T-helper 2 cell treated with Interferon-gamma antibody and Interleukin-4, amounts not matched to agents 5 μg/mL and 100 μg/mL, for 36 hours (primary cell): ENCODE results near the gene FMOD.

ENCODE experiments used
- DNase-seq: peaks from one replicate; pipeline ENCODE4 v3.0.0; 2021; ENCODE audit warnings: low spot score
- H3K27ac Mint-ChIP-seq: one replicate; pipeline ENCODE4 v1.8.0; 2021; ENCODE audit warnings: mild to moderate bottlenecking, mixed read lengths
- H3K27me3 Mint-ChIP-seq: one replicate; pipeline ENCODE4 v1.8.0; 2021; ENCODE audit warnings: low read depth, mixed read lengths
- H3K36me3 Mint-ChIP-seq: one replicate; pipeline ENCODE4 v1.8.0; 2021; ENCODE audit warnings: low read depth, mixed read lengths
- H3K4me1 Mint-ChIP-seq: one replicate; pipeline ENCODE4 v1.8.0; 2021; ENCODE audit warnings: low read depth, mixed read lengths
- H3K4me3 Mint-ChIP-seq: one replicate; pipeline ENCODE4 v1.8.0; 2022; ENCODE audit warnings: mild to moderate bottlenecking, moderate library complexity, mixed read lengths
- H3K9me3 Mint-ChIP-seq: one replicate; pipeline ENCODE4 v1.8.0; 2021; ENCODE audit warnings: mixed read lengths

The FMOD gene

DNA sequence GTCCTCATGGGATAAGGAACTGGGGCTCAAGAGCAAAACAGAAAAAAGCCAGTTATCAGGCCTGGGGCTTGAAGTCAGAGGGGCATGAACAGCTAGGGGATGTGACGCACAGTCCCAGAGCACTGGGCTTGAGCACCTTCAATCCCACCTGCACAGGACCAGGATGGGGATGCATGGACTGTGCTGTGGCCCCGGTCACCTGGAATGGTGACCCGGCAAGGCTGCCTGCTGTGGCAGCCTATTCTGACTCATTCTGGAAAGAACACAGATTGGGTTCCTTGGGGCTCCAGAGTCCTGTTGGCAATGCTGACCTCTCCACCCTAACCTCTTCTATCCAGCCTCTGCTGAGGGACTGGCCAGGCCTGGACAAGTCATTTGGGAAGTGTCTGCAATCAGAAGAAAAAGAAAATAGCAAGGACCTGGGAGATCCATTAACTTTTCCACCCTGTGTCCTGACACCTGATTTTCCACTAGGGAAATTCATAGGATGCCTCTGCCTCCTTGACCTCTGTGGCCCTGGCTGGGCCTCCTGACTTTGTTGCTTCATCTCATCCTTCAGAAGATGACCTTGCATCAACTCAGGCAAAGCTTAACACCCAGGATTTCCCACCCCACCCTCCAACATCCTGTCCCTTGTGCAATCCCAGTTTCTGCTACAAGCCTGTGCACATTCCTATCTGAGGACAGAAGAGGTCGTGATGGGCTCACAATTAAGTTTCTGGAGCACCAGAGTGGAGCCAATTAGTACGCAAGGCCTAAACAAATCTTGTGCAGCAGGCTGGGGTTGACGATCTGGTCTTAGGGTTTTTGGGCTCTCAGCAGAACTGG, 17.9 kb upstream of the FMOD start:
- no peak overlapping the region for H3K4me3 Mint-ChIP-seq
- no peaks in the 10 kb centered on the region for H3K9me3 Mint-ChIP-seq

DNA sequence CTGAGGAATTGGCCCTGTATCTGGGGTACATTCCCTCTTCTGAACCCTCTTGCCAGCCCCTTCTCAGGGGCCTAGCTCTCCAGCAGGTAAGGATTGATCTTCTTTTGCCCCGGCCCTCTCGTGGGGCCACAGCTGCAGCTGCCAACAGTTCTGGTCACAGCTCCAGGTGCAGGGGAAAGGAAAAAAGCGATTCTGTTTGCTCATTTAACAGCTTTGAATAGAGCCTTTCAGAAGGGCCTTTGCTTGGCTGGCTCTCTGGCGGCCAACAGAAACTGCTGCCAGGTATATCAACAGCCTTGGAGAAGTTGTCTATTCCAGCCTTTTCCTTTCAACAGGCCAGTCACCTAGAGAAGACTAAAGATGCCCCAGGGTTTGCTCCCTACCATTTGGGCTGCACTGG, 16.1 kb upstream of the FMOD start:
- DNase-seq, result no peak
- H3K27ac Mint-ChIP-seq, result no peak overlapping the region
- H3K9me3 Mint-ChIP-seq, result no peaks in the 10 kb centered on the region
- no peaks in the 10 kb centered on the region for H3K36me3 Mint-ChIP-seq
- no peak overlapping the region for H3K4me3 Mint-ChIP-seq
- no peaks in the 10 kb centered on the region for H3K4me1 Mint-ChIP-seq
- H3K27me3 Mint-ChIP-seq, result peaks cover 31% of the 10 kb centered on the region

More for the DNA sequence above, 17.9 kb upstream of the FMOD start:
- no peaks in the 10 kb centered on the region for H3K36me3 Mint-ChIP-seq
- DNase-seq, result no peak
- no peak overlapping the region for H3K27ac Mint-ChIP-seq
- H3K4me1 Mint-ChIP-seq, result no peaks in the 10 kb centered on the region
- peaks cover 30% of the 10 kb centered on the region for H3K27me3 Mint-ChIP-seq

DNA sequence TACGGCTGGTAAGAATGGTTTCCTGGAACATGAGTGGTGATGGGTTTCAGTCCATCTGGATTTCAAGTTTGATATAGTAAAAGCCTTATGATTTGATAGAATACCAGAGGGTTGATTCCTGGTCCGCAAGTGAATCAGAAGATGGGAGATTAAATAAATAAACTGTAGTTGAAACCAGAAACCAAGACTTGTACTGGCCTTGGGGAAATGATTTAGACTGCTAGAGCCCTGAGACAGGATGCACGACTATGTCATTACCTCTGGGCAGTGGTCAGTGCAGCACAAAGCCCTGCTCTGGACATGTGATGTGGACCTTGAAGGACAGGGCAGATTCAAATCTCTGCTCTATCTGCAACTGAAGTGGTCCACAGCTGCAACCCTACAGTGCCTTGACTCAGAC, 15.6 kb upstream of the FMOD start:
- H3K4me3 Mint-ChIP-seq, result no peak overlapping the region
- H3K4me1 Mint-ChIP-seq, result no peaks in the 10 kb centered on the region
- no peak for DNase-seq
- no peak overlapping the region for H3K27ac Mint-ChIP-seq
- peaks cover 31% of the 10 kb centered on the region for H3K27me3 Mint-ChIP-seq
- no peaks in the 10 kb centered on the region for H3K9me3 Mint-ChIP-seq
- no peaks in the 10 kb centered on the region for H3K36me3 Mint-ChIP-seq

DNA sequence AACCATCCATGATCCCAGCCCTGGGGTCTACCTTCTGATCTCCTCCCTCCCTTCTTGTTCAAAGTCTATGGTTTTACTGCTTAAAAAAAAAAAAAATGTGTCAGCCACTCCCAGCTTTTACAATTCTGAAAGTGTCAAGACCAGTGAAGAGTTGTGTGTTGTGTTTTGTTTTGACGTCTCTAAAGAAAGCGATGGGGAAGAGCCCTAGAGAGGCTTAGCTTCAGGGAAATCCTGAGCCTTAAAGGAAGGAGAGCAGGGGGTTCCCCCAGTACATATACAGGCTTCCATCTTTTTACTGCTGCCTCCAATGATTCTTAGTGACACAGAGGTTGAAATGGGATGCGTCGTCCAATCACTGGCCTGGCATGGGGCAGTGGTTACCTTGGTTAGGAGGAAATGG, 13.9 kb upstream of the FMOD start:
- H3K36me3 Mint-ChIP-seq, result no peaks in the 10 kb centered on the region
- H3K4me1 Mint-ChIP-seq, result no peaks in the 10 kb centered on the region
- DNase-seq, result no peak
- H3K27me3 Mint-ChIP-seq, result peaks cover 31% of the 10 kb centered on the region
- H3K27ac Mint-ChIP-seq, result no peak overlapping the region
- no peak overlapping the region for H3K4me3 Mint-ChIP-seq
- no peaks in the 10 kb centered on the region for H3K9me3 Mint-ChIP-seq

DNA sequence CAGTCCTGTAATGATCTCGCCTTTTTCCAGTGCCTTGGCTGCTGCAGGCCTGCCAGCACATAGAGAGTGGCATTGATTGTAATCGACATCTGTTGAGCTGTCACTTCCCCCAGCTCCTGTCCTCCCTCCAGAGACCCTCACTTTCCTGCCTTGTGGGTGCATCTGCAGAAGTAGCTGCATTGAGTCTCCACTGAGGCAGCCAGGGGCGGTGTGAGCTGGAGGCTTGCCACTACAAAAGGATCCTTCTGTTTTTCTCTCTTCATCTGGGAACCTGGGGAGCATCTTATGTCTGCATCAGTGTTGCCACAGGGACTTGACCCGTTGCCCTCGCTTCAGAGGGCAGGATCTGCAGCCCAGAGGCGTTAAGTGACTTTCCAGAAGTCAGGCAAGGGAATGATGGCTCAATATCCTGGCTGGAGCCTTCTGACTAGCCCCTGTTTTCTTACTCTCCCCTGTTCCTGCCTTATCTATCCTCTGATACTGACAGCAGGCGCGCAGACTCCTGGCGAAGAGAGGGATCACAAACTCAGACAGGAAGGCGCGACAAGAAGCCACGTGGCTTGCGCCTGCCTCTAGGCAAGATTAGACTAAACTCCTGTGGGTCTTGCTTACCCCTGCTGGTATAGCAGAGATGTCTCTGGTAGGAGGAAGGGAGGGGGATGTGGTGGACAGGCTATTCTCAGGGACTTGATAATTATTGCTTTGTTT, 13.3 kb upstream of the FMOD start:
- no peaks in the 10 kb centered on the region for H3K4me1 Mint-ChIP-seq
- H3K9me3 Mint-ChIP-seq, result no peaks in the 10 kb centered on the region
- H3K4me3 Mint-ChIP-seq, result no peak overlapping the region
- no peak for DNase-seq
- no peak overlapping the region for H3K27ac Mint-ChIP-seq
- peaks cover 35% of the 10 kb centered on the region for H3K27me3 Mint-ChIP-seq
- no peaks in the 10 kb centered on the region for H3K36me3 Mint-ChIP-seq

DNA sequence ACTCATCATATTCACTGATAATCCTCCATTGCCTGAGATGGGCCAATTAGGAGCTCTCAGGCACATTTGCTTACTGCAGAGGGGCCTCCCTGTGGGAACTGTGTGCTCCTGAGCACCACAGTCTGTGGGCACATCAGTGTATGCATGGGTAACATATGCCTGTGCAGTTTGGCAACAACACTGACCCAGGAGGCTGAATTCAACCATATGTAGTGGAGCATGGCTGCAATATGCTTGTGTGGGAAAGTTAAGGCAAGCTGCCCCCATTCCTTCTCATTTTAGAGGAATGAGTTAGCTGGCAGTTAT, 11.8 kb upstream of the FMOD start:
- Mint-ChIP-seq H3K4me1 (no peaks in the 10 kb centered on the region), H3K4me3 (no peak overlapping the region), H3K27ac (no peak overlapping the region), H3K9me3 (no peaks in the 10 kb centered on the region), H3K36me3 (no peaks in the 10 kb centered on the region), H3K27me3 (peaks cover 39% of the 10 kb centered on the region)
- DNase-seq, result no peak

DNA sequence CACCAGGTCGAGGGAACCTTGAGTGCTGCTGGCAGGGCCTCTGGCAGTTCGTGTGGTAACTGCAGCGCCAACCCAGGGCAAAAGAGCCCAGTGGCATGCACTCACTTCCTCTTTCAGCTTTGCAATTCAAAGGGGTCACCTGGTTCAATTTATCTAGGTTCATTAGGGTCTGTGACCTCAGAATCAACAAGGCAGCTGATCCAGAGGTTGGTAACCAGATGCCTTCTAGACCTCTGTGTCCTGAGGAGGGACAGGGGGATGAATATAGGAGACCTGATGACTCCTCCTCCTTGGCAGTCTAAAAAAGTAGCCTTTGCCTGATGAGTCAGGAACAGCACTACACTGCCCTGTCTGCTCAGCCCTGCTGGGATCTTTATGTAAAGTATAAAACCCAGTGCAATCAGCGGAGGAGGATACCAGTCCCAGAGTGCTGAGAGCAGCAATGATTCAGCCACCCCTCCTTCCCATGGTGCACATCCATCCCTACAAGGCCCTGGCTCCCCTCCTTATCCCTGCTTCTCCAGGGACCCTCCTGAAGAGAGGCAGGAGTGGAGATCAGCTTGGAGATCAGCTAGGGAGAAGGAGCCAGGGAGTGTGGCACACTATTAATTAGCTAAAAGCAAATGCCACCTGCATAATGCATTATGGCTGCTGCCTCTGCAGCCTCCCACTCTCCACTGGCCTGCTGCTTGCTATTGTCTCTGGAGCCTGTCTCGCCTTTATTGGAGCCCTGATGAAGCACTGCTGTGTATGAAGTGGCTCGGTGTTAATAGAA, 11.2 kb upstream of the FMOD start:
- Mint-ChIP-seq H3K4me1 (no peaks in the 10 kb centered on the region), H3K4me3 (no peak overlapping the region), H3K27ac (no peak overlapping the region), H3K36me3 (no peaks in the 10 kb centered on the region), H3K27me3 (peaks cover 42% of the 10 kb centered on the region), H3K9me3 (no peaks in the 10 kb centered on the region)
- no peak for DNase-seq

DNA sequence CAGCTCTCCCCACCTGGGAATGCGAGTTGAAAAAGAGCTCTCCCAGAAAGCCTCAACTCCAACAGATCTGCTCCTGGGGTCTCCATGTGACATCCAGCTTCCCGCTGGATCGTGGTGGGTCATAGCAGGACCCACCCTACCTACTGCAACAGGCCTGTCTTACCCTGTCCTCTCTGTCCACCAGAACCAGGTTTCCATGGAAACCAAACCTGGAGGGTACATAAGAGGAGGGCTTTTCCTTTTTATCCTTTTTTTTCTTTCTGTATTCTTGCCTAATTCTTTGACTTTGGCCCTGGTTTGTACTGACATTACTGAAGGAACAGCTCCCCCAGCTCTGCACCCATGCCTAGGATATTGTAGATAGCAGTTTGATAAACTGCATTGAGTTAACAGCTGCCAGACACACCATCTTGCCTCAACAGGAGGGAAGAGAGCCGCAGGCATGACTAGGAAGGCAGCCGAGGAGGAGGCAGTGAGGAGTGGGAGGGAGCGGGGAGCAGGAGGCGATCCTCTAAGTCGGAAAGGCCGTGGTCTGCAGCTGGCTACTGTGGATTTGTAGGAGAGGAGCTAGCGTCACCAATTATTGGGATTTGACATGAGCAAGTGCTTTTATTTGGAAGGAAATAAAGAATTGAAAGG, 9.7 kb upstream of the FMOD start:
- no peaks in the 10 kb centered on the region for H3K36me3 Mint-ChIP-seq
- H3K4me1 Mint-ChIP-seq, result no peaks in the 10 kb centered on the region
- no peaks in the 10 kb centered on the region for H3K9me3 Mint-ChIP-seq
- no peak for DNase-seq
- H3K27ac Mint-ChIP-seq, result no peak overlapping the region
- no peak overlapping the region for H3K4me3 Mint-ChIP-seq
- H3K27me3 Mint-ChIP-seq, result peaks cover 45% of the 10 kb centered on the region

DNA sequence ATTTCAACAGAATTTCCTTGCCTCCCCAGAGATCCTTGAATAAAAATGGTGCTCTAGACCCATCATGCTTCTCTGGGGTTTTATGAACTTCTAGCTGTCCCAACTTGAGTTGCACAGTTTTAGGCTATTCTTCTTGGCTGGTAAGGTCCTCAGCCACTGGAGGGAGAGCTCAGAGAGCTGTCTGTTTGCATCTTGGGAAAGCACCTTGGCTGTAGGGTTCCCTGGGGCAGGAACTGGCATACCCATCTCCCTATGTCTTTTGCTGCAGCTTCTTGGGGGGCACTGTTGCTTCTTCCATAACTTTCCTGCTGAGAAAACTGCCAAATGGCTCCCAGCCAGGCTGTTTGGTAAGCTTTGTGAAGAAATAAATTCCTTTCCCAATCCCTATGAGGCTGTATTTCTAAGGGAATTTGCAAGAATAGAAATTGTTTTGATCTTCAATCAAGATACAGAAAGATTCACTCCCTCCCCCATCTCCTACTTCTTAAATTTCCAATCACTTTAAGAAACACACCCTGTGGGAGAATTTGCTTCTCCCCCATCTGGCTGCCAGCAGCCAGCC, 8.2 kb upstream of the FMOD start:
- no peak overlapping the region for H3K4me3 Mint-ChIP-seq
- DNase-seq, result no peak
- peaks cover 35% of the 10 kb centered on the region for H3K27me3 Mint-ChIP-seq
- no peaks in the 10 kb centered on the region for H3K4me1 Mint-ChIP-seq
- no peaks in the 10 kb centered on the region for H3K36me3 Mint-ChIP-seq
- H3K27ac Mint-ChIP-seq, result no peak overlapping the region
- no peaks in the 10 kb centered on the region for H3K9me3 Mint-ChIP-seq

DNA sequence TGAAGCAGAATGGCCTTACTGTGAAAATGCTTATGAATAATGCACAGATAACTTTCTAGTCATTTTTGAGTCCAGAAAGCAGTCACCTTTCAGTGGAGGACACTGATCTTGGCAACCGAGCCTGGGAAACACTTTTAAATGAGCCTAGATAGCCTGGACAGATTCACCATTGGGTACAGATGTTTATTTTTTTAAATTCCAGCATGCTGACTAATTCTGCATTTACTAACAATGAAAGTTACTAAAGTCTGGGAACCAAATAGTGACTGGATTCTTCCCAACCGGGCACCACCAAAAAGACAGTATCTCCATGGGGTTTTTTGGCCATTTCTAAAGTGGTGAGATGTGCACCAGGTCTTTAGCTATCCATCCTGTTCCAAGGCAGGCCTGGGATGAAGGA, 3.3 kb upstream of the FMOD start:
- Mint-ChIP-seq H3K27me3 (peaks cover 34% of the 10 kb centered on the region), H3K27ac (no peak overlapping the region), H3K4me3 (no peak overlapping the region), H3K4me1 (peaks cover 2% of the 10 kb centered on the region), H3K9me3 (no peaks in the 10 kb centered on the region), H3K36me3 (no peaks in the 10 kb centered on the region)
- no peak for DNase-seq

DNA sequence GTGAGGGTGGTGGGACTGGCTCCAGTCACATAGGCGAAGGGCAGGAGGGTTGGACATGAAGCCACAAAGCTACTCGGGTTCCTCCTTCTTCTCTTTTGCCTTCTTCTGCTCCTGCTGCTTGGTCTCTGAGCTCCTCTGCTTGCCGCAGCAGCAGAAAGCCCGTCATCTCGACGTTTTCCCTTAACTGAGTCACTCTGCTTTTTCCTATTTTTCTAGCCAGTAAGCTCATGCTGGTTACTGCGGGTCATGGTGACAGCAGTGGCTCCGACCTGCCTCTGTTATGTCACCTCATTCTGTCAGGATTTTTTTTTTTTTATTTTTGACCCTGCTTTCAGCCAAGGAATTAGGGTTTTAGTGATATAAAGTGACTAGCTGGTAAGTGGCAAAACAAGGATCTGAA, 2.6 kb upstream of the FMOD start:
- peaks cover 29% of the 10 kb centered on the region for H3K27me3 Mint-ChIP-seq

DNA sequence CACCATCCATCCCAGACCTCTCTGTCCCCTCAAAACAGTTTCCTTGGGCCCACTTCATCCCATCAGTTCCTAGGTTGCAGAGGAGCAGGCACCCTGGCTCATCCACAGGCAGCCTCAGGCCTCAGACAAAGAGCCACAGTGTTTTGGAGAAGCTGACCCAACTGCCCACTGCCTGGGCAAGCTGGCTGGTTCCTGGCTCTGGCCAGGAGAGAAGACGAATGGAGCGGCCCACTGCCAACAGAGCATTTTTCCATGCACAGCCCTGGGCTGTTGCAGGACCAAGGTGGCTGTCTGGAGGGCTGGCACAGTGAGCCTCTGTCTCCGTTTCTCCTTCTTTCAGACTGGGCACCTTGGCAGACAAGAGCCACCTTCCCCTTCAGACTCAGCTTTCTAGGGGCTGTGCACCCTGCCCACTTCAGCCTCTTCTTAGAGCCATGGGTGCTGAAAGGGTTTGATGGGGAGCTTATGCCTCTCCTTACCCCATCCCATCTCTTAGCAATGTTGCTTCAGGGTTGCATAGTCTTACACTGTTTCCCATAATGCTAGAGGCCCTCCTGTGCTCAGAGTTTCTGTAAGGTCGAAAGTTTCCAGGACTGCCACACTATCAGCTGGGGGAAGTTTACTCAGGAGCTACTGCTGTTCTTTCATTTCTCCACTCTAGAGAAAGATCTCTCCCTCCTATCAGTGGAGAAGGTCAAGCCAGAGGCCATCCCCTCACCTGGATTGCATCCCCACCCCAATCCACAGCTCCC, 973 bp downstream of the FMOD start:
- DNase-seq, result no peak
- Mint-ChIP-seq H3K27me3 (peaks cover 18% of the 10 kb centered on the region), H3K27ac (no peak overlapping the region), H3K4me3 (no peak overlapping the region), H3K36me3 (no peaks in the 10 kb centered on the region), H3K9me3 (no peaks in the 10 kb centered on the region), H3K4me1 (peaks cover 2% of the 10 kb centered on the region)

More for the DNA sequence above, 2.6 kb upstream of the FMOD start:
- H3K27ac Mint-ChIP-seq, result no peak overlapping the region
- no peaks in the 10 kb centered on the region for H3K9me3 Mint-ChIP-seq
- no peak for DNase-seq
- H3K4me3 Mint-ChIP-seq, result no peak overlapping the region
- no peaks in the 10 kb centered on the region for H3K36me3 Mint-ChIP-seq
- peaks cover 2% of the 10 kb centered on the region for H3K4me1 Mint-ChIP-seq

DNA sequence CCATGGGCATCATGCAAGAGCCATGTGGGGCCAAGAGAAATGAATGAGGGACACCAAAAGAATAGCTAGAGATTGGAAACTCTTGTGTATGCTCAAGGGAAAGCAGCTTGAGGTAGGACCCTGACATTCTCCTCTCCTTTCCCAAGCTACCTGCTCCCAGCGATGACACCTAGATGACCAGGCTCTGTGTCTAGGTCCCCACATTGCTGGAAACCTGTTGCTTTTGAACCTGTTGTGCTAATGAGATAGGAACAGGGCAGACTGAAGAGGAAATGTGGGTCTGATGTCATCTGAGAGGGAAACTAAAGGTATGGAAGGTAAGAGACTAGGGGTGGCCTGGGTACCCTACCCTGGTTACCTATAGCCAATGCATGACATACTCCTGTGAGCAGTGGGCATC, 1.8 kb downstream of the FMOD start:
- no peak for DNase-seq
- Mint-ChIP-seq H3K4me1 (peaks cover 2% of the 10 kb centered on the region), H3K27me3 (peaks cover 16% of the 10 kb centered on the region), H3K27ac (no peak overlapping the region), H3K36me3 (no peaks in the 10 kb centered on the region), H3K9me3 (no peaks in the 10 kb centered on the region), H3K4me3 (no peak overlapping the region)
